Stomach (tissue), 9 donors: ENCODE data around the gene FBF1. TPM values are rescaled to one million over a fixed set of nuclear protein-coding genes. Genes with fewer than 3 reads are reported as not detected.

Experiments
- DNase-seq, 2 donors: peaks; one replicate each; pipeline versions ENCODE4 v3.0.0 to v3.0.0-alpha.2; 2013 to 2019
- H3K27ac ChIP-seq, 5 donors: fragments of 200-600 bp in 4 of 5; sonication (generic) in 4 of 5; one replicate each; pipeline ENCODE4 v1.5.1; 2013 to 2019; ENCODE audit warnings: mild to moderate bottlenecking in 1 of 5, moderate library complexity in 1 of 5
- H3K27me3 ChIP-seq, 3 donors: fragments of 200-600 bp; sonication (generic); one replicate each; pipeline ENCODE4 v1.5.1; 2017 to 2019; ENCODE audit warnings: mixed run types in 1 of 3
- H3K36me3 ChIP-seq, 4 donors: fragments of 200-600 bp; sonication (generic); 1 replicate in 3 of 4; 2 replicates in 1 of 4; pipeline ENCODE4 v1.5.1; 2016 to 2019
- H3K4me1 ChIP-seq, 4 donors: fragments of 200-600 bp; sonication (generic); one replicate each; pipeline ENCODE4 v1.5.1; 2016 to 2019
- H3K4me3 ChIP-seq, 4 donors: fragments of 200-600 bp; sonication (generic) in 3 of 4; one replicate each; pipeline ENCODE4 v1.5.1; 2016 to 2019; ENCODE audit warnings: mild to moderate bottlenecking in 1 of 4
- H3K9me3 ChIP-seq, 4 donors: fragments of 200-600 bp; sonication (generic); one replicate each; pipeline ENCODE4 v1.5.1; 2016 to 2019
- CTCF ChIP-seq, 7 experiments: fragments of 450-650 bp in 4 of 7; fragments of 200-600 bp in 3 of 7; sonication (generic) in 3 of 7; IDR thresholded peaks; one replicate each; pipeline ENCODE4 v1.5.1; 2016 to 2019; ENCODE audit warnings: antibody characterized with exemption in 7 of 7, control low read depth in 2 of 7, mild to moderate bottlenecking in 1 of 7
- EP300 ChIP-seq: sonication (generic); formaldehyde crosslinking; IDR thresholded peaks from one replicate; pipeline ENCODE4 v1.6.1; 2017; ENCODE audit warnings: antibody characterized with exemption
- POLR2A ChIP-seq, 4 donors: fragments of 450-650 bp; IDR thresholded peaks; one replicate each; pipeline ENCODE4 v1.6.1; 2016; ENCODE audit warnings: antibody characterized with exemption in 4 of 4, control low read depth in 2 of 4, mild to moderate bottlenecking in 1 of 4, moderate library complexity in 1 of 4
- POLR2AphosphoS5 ChIP-seq, 3 donors: sonication (generic); formaldehyde crosslinking; IDR thresholded peaks; one replicate each; pipeline ENCODE4 v1.6.1; 2016; ENCODE audit warnings: antibody characterized with exemption in 3 of 3
- WGBS, 5 donors: extraction: QIAGEN DNeasy Blood & Tissue Kit in 3 of 5; methylation state at CpG; one replicate each; pipeline versions ENCODE4 v1.1.5 to v1.1.7; 2013 to 2018; 5-methylcytosine and 5-hydroxymethylcytosine counted together
- intact Hi-C: fragments of 100-400 bp; cut with DNase I; formaldehyde crosslinking; loops from one replicate; pipeline ENCODE4 v1.15.1; 2023; ENCODE audit warnings: low total_unique reads
- polyA plus RNA-seq, 3 donors: library from polyadenylated mRNA; stranded (reverse); fragments of 200-250 nt; gene quantifications; one replicate each; pipeline ENCODE4 v1.2.3, GENCODE V29; 2013
- total RNA-seq, 5 donors: library from RNA; depleted of rRNA; stranded (reverse); fragments of >200 nt; gene quantifications; one replicate each; pipeline versions ENCODE4 v1.1.0 to v1.2.3, GENCODE V29; 2014 to 2016
- donor health status: healthy with polysubstance abuse.
- donor health status: Bipolar disorder and iron deficiency.
- donor health status: healthy.

FBF1 gene
- total and polyA plus RNA-seq, 8 donors = 1.7 to 21.7 (median 10.4) TPM

GRCh38 chr17:75943491-75943890 is 2.6 kb upstream of the FBF1 start:
- Histone ChIP-seq H3K9me3 (no peaks in the 10 kb centered on the region), H3K27me3 (no peaks in the 10 kb centered on the region), H3K27ac (no peak overlapping the region), H3K4me1 (peaks cover 9 to 17% (median 13%) of the 10 kb centered on the region in 4 donors), H3K36me3 (peaks cover 26 to 60% (median 53%) of the 10 kb centered on the region in 4 donors), H3K4me3 (no peak overlapping the region)
- TF ChIP-seq EP300 = no peak
- TF ChIP-seq CTCF (IDR thresholded peaks at IDR 0.05) = no peak
- no peak for TF ChIP-seq POLR2AphosphoS5 (IDR thresholded peaks at IDR 0.05)
- TF ChIP-seq POLR2A (IDR thresholded peaks at IDR 0.05) = no peak
- no peak for DNase-seq
- intact Hi-C loops = no loop called here
- WGBS, 5 donors = 38 to 84% (median 57%) methylated on average over 1 of the region's 1 CpG

GRCh38 chr17:75942473-75942872 is 1.6 kb upstream of the FBF1 start:
- H3K9me3 ChIP-seq = no peaks in the 10 kb centered on the region
- TF ChIP-seq EP300 = no peak
- TF ChIP-seq POLR2A (IDR thresholded peaks at IDR 0.05) = no peak
- no peak for TF ChIP-seq POLR2AphosphoS5 (IDR thresholded peaks at IDR 0.05)
- no peak for TF ChIP-seq CTCF (IDR thresholded peaks at IDR 0.05)
- no peak overlapping the region for H3K4me3 ChIP-seq
- no peak overlapping the region for H3K27ac ChIP-seq
- intact Hi-C loops = no loop called here
- peaks cover 9 to 17% (median 13%) of the 10 kb centered on the region in 4 donors for H3K4me1 ChIP-seq
- peaks cover 16 to 50% (median 42%) of the 10 kb centered on the region in 4 donors for H3K36me3 ChIP-seq
- whole genome bisulfite sequencing, 5 donors = 86 to 93% (median 89%) methylated on average over 4 of the region's 4 CpGs
- no peak for DNase-seq
- H3K27me3 ChIP-seq = no peaks in the 10 kb centered on the region

- intact Hi-C loops = no loop called here
- H3K4me3 ChIP-seq = peak overlapping the region; percentile 69 to 88 (median 76)
Observed at GRCh38 chr17:75941442-75941819, 589 bp upstream of the FBF1 start.

GRCh38 chr17:75937652-75938051 is 3.2 kb downstream of the FBF1 start:
- Histone ChIP-seq H3K36me3 (peaks cover 0 to 2% (median under 1%) of the 10 kb centered on the region in 4 donors), H3K4me3 (no peak overlapping the region), H3K27ac (no peak overlapping the region), H3K4me1 (peaks cover 9 to 17% (median 13%) of the 10 kb centered on the region in 4 donors), H3K9me3 (no peaks in the 10 kb centered on the region), H3K27me3 (no peaks in the 10 kb centered on the region)
- 85 to 90% (median 85%) methylated on average over 13 of the region's 13 CpGs for WGBS, 5 donors
- intact Hi-C loops = no loop called here
- TF ChIP-seq EP300 (no peak), CTCF (IDR thresholded peaks at IDR 0.05) (no peak), POLR2AphosphoS5 (IDR thresholded peaks at IDR 0.05) (no peak), POLR2A (IDR thresholded peaks at IDR 0.05) (no peak)
- DNase-seq = no peak

More at GRCh38 chr17:75941442-75941819, 589 bp upstream of the FBF1 start:
- Histone ChIP-seq H3K9me3 (no peaks in the 10 kb centered on the region), H3K36me3 (peaks cover 6 to 39% (median 32%) of the 10 kb centered on the region in 4 donors), H3K4me1 (peaks cover 9 to 17% (median 13%) of the 10 kb centered on the region in 4 donors), H3K27me3 (no peaks in the 10 kb centered on the region), H3K27ac (peak overlapping the region in 3 of 5 donors; percentile 45 to 86 (median 86))
- TF ChIP-seq EP300 (no peak), POLR2A (IDR thresholded peaks at IDR 0.05) (no peak), POLR2AphosphoS5 (IDR thresholded peaks at IDR 0.05) (no peak), CTCF (IDR thresholded peaks at IDR 0.05) (no peak)
- WGBS, 5 donors = 36 to 40% (median 37%) methylated on average over 6 of the region's 6 CpGs
- no peak for DNase-seq
